OCI-M2 (cell line): ENCODE data around the gene DDA1.
A peak's percentile ranks its signal among the peaks of the same experiment; 100 is the strongest.
"Not testable (repeated sequence)": the region's sequence is repeated elsewhere in the genome, so short reads cannot be mapped to it uniquely, and the experiment has no call there.

Source experiments
- DNase-seq: peaks from one replicate; lab custom pipeline; 2025; ENCODE audit not compliant: unreplicated experiment; lab: John Stamatoyannopoulos, UW

The DDA1 gene

DNA sequence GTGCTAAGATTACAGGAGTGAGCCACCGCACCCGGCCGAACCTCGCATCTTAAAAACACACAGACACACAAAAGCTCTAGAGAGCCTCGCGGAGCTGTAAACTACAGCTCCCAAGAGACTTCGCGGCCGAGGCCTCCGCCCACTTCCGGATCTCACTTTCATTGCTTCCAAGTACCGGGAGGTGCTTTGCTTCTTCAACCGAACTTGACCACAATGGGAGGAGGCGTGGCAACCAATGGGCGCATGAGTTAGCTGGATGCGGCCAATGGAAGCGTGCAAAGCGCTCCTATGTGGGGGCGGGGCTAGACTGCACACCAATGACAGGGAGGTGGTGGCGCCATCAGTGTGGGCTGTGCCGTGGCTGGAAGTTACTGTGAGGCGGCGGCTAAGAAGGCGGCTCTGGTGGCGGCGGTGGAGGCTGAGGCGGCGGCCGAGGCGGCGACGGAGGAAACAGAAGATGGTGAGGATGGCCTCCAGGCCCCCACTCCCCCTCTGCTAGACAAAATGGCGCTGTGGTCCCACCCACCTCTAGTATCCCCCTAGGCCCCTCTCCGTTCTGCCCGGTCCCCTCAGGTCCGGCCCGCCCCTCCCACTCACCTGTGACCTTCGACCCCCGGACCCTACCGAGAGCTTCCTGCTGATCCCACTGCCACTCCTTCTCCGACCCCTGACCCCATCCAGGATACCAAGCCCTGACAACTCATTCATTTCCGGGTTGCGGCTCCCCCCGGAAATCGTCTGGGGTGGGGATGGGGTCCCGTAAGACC lies at the start of gene DDA1:
DDA1 (plus strand) TSS at position 366 of the 767 bp plus-strand sequence; CDS start at position 458, 92 bp downstream.
- DNase-seq: peak; percentile 100

- DNase-seq: no peak
Measured at GRCh38 chr19:17259934-17260333, 49.4 kb upstream of the DDA1 start.

GRCh38 chr19:17260842-17261325 lies 48.5 kb upstream of the DDA1 start:
- no peak for DNase-seq

DNA sequence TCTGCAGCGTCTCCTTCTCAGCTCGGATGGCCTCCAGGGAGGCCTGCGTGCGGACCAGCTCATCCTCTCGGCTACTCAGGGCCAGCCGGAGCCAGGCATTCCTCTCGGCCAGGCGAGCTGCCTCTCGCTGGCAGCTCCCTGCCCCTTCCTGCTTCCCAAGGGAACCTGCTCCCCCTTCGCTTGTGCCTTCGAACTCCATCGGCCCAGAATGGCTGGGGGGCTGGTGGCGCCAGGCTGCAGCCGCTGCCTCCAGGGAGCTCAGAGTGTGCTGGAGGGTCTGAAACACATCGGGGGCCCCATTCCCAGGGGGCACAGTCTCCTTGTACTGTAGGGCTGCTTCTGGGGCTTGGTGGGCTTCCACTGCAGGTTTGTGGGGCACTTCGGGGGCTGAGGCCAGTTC lies 46.8 kb upstream of the DDA1 start:
- DNase-seq: no peak

GRCh38 chr19:17263712-17264640 lies 45.4 kb upstream of the DDA1 start:
- DNase-seq: no peak

DNA sequence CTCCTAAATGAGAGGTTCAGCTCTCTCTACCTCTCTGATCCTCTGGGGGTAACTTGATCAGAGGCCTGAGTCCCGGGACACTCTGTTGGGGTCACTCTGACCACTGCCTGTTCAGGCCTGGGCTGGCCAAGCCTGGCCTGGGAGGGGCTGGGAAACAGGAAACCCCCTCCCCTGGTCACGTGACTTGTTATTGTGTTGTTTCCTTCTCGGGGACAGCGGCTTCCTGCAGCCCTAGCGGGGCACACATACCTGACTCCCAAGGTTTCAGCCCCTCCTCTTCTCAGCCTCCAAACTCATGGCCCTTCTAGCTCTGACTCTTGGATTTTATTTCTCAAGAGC lies 44.8 kb upstream of the DDA1 start, which contains the start of gene USHBP1:
USHBP1 (minus strand) TSS at position 105 of the 339 bp plus-strand sequence. CDS start 446 bp downstream, outside the sequence.
- DNase-seq: no peak

GRCh38 chr19:17266026-17266425 lies 43.3 kb upstream of the DDA1 start:
- DNase-seq: no peak

DNA sequence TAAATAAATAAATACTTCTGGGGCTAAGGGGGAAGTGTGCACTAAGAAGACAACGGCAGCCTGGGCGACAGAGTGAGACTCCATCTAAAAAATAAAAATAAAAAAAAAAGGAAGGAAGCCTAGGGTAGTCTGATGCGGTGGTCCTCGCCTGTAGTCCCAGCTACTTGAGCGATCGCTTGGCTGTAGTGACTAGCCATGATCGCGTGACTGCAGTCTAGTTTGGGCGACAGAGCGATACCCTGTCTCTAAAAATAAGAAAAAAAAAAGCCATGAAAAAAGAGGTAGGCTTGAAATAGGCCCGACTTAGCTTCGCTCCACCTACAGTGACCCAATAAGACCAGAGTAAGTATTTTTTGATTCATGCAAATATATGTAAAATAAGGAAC lies 42.8 kb upstream of the DDA1 start:
- DNase-seq: no peak

DNA sequence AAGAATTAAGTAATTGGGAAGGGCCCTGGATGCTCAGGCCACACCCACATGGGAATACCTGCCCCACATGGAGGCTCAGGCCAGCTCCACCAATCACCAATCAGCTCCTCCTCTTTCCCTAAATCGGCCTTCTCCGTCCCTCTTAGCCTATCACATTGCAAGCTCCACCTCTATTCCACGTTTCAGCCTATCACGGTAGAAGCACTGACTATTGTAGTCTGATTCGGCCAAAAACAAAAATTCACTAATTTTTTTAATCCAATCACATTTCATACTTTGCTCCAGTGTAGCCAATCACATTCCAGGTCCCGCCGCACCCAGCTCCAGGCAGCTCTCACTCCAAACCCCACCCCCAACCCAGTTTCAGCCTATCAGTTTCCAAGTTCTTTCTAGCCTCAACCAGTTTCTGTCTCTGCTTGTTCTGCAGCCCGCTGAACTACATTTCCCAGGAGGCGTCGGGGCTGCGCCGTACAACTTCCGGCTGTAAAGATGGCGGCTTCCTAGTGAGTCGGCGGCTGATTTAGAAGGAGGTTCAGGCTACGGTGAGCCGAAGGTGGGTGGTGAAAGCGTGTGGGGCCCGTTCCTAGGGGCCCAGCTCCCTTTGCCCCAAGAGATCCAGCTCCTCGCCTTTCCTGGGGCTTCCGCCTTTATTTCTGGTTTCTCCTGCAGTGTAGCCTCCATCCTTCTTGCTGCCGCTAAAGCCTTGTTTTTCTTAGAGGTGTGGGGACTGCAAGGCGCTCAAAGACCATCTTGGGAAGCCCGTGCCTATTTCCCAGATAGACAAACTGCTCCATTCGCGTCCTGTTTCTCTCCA lies 42.2 kb upstream of the DDA1 start, which contains the start of gene BABAM1:
BABAM1 (plus strand) TSS at position 469 of the 814 bp plus-strand sequence. CDS start 1,364 bp downstream, outside the sequence.
- peak; percentile 93 for DNase-seq

- no peak for DNase-seq
Measured at GRCh38 chr19:17268754-17269153, 40.6 kb upstream of the DDA1 start.

- not testable (repeated sequence) for DNase-seq
Measured at GRCh38 chr19:17274892-17275291, 34.5 kb upstream of the DDA1 start.

GRCh38 chr19:17275441-17276175 lies 33.8 kb upstream of the DDA1 start:
- no peak for DNase-seq

DNA sequence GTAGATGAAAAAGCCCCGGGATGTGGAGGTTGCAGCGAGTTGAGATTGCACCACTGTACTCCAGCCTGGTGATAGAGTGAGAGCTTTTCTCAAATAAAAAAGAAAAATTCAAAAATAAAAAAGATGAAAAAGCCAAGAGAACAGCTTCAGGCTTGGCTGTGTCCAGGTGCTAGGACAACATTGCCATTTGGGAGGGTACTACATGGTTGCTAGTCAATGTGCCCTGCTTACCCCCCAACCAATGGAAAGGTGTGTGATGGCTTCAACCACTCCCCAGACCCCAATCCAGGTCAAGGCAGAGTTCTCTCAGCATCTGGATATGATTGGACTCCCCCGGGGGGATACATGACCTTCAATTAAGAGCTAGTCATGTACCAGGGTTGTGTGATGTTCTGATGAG lies 29.9 kb upstream of the DDA1 start:
- DNase-seq: no peak

DNA sequence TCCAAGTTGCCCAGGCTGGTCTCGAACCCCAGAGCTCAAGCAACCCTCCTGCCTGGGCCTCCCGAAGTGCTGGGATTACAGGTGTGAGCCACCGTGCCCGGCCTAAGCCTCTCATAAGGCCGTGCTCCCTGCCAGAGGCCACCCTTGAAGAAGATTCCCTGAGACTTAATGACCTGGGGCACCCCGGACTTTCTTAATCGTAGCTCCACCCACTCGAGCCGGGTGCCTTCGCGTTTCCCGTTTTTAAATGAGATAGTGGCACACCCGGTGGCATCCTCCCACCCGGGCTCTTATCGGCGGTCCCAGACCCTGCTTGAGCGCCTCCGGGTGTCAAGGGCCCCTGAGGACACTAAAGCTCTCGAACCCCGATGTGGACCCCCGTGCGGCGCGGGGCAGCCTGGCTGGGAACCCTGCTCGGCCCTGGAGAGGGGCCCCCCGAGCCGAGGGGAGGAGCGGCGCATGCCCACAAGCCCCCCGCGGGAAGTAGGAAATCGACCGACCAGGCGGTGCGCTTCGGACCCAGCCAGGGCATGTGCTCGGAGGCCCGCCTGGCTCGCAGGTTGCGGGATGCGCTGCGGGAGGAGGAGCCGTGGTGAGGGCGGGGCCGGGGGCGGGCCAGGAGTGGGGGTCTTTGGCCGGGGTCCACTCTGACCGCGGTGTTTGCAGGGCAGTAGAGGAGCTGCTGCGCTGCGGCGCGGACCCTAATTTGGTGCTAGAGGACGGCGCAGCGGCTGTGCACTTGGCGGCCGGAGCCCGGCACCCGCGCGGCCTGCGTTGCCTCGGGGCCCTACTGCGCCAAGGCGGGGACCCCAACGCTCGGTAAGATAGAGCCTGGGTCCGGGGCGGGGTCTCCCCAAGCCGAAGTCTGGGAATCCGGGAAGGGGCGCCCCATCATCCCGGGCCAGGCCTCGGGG lies 27.7 kb upstream of the DDA1 start, which contains the start of gene ANKLE1:
ANKLE1 (plus strand) TSS at position 511 of the 914 bp plus-strand sequence; CDS start at position 531, 20 bp downstream.
- DNase-seq: peak; percentile 77

DNA sequence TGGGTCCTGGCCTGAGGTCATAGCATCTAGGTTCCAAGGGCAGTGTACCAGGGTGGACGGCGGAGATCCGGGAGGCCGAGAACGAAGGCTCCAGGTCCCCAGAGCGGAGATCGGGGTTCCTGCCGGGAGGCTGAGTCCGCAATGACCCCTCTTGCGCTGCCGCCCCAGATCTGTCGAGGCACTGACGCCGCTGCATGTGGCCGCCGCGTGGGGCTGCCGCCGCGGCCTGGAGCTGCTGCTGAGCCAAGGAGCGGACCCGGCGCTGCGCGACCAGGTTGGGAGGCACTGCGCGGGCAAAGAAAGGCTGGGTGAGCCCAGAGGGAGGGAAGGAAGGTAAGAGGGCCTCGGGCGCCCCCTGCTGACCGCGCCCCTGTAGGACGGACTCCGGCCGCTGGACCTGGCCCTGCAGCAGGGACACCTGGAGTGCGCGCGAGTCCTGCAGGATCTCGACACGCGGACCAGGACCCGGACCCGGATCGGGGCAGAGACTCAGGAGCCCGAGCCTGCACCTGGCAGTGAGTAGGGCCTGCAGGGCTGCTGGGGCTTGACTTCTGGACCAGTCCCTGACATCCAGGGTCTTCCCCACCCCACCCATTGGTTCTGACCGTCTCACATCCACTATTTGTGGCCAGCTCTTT lies 26.8 kb upstream of the DDA1 start:
- DNase-seq: peak; percentile 19

GRCh38 chr19:17283504-17283996 lies 25.8 kb upstream of the DDA1 start:
- no peak for DNase-seq

DNA sequence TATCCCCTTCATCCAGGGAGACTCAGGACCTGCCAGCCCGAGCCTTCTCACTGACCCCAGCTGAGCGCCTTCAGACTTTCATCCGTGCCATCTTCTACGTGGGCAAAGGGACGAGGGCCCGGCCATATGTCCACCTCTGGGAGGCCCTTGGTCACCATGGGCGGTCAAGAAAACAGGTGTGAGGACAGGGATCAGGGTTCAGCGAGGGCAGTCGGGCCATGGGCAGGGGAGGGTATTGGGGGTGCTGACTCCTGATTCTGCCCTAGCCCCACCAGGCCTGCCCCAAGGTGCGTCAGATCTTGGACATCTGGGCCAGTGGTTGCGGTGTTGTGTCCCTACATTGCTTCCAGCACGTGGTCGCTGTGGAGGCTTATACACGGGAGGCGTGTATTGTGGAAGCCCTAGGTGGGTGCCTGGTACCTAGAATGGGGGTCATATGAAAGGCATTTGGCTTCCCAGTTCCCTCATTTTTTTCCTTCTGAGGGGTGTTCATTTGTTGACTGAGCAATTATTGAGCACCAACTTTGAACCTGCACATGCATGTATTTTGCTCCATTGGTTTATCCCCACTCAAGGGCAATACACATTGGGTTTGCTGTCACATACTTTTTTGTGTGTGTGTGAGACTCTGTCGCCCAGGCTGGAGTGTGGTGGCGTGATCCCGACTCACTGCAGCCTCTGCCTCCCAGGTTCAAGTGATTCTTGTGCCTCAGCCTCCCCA lies 23.8 kb upstream of the DDA1 start:
- DNase-seq: no peak

- no peak for DNase-seq
Measured at GRCh38 chr19:17286263-17286662, 23.1 kb upstream of the DDA1 start.
